ENCODE data around the gene ZNF674. TPM values are rescaled to one million over a fixed set of nuclear protein-coding genes. Genes with fewer than 3 reads are reported as not detected.
"Not testable (repeated sequence)": the region's sequence is repeated elsewhere in the genome, so short reads cannot be mapped to it uniquely, and the experiment has no call there.

The ZNF674 gene
- total RNA-seq, 2 experiments from 2014 or later = 3.2 to 4.1 TPM

DNA sequence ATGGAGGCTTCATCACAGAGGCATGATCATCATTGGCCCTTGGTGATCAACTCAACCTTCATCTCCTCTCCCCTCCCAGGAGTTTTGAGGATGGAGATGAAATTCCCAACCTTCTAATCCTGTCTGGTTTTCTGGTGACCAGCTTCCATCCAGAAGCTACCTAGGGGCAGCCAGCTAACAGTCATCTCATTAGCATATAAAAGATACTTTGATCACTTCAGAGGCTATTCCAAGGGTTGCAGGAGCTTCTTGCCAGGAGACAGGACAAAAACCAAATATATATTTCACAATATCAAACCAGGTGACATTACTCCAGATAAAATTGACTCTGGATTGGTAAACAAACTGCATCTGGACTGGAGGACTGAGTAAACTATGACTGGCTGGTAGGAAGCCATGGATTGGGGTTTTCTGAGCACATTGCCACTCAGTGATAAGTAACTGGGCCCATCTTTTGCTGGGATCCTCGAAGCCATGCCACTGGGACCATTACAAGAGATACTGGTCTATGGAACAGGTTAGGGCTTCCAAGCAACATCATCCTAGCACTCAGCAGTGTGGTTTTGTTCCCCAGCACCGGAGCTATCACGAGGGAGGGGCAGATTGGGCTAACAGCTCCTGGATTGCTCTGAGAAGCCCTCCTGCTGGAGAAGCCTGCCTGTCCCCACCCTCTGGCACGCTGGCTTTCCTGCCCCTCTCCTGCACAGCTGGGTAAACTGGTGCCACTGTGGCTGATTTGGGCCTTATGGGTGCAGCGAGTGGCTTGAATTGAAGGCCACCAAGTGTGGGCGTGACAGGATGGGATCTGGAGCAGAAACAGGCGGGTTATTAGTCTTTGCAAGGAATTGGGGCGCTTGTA lies 84.2 kb downstream of the ZNF674 start:
- peak overlapping the region; percentile 79 for H3K27ac Mint-ChIP-seq
- H3K36me3 Mint-ChIP-seq (ENCODE audit: low read depth) = peaks cover 38% of the 10 kb centered on the region
- H3K4me3 Mint-ChIP-seq; H3K27me3 Mint-ChIP-seq (ENCODE audit: low read depth); ATAC-seq; DNase-seq; POLR2A ChIA-PET; H3K9me3 Mint-ChIP-seq (ENCODE audit: insufficient read depth): not testable (repeated sequence)
- CTCF ChIA-PET = interaction anchor here (1.2 kb wide), 1 partner anchor 83 kb away, joined by 3 read pairs; no protein-coding TSS in a partner anchor
- peaks cover 29% of the 10 kb centered on the region for H3K4me1 Mint-ChIP-seq (ENCODE audit: low read depth)

DNA sequence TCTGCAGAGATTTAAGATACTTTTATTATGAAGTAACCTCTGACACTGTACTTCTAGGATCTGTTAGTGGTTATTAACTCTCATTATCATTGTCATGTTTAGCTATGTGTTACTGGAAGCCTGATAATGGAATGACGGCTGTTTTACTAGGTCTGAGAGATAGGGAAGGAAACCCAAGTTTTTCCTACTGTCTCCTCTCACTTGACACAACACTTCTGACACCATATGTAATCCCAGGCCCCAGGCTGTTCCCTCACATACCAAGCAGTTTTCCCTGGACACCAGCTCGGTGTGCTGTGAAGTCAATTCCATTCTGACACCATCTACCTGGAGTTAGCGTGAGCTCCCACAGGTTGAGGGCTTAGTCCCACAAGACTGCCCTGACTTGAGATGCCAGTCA lies 85.6 kb downstream of the ZNF674 start:
- H3K36me3 Mint-ChIP-seq (ENCODE audit: low read depth) = peaks cover 36% of the 10 kb centered on the region
- H3K4me1 Mint-ChIP-seq (ENCODE audit: low read depth) = peaks cover 29% of the 10 kb centered on the region
- DNase-seq (no peak), ATAC-seq (no peak)
- no peak overlapping the region for H3K27ac Mint-ChIP-seq
- no peaks in the 10 kb centered on the region for H3K27me3 Mint-ChIP-seq (ENCODE audit: low read depth)
- no peaks in the 10 kb centered on the region for H3K9me3 Mint-ChIP-seq (ENCODE audit: insufficient read depth)
- ChIA-PET POLR2A (no interaction called here), CTCF (interaction anchor here (1.0 kb wide), 1 partner anchor 12 kb away, joined by 4 read pairs; no protein-coding TSS in a partner anchor)
- H3K4me3 Mint-ChIP-seq = no peak overlapping the region

DNA sequence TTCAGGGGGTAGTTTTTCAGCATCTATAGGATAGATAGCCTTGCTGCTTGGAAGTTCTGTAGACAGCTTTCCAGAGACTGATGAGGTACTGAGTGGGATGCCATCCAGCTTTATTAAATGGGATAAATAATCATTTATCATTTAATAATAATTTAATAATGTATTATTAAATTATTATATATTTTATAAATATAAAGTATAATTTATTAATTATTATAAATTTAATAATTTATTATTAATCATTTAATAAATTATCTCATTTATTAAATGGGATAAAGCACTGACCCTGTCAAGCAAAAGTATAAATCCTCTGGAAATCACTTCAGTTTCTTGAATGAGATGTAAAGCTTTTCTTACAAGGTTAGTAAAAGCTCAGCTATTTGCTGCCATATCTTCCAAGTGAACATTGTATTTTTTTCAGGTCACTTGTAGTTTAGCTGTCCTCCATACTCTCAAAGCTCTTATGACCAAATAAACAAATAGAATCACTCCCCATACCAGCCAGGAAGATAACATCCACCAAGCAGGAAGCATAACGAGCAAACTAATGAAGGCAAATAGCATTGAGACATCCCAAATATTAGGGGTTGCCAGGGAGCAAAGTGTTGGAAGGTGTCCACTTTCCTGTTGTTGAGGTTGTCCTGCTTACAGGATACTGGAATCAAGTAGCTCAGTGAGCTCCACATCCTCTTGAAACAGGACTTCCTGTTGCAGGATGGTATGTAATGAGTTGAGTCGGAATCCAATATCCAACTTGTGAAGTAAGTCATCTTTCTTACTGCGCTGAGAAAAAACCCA lies 88.9 kb downstream of the ZNF674 start:
- H3K27ac Mint-ChIP-seq = no peak overlapping the region
- no peak for ATAC-seq
- ChIA-PET CTCF (interaction anchor here (1.4 kb wide), 1 partner anchor 88 kb away, joined by 3 read pairs; no protein-coding TSS in a partner anchor), POLR2A (no interaction called here)
- no peaks in the 10 kb centered on the region for H3K9me3 Mint-ChIP-seq (ENCODE audit: insufficient read depth)
- H3K27me3 Mint-ChIP-seq (ENCODE audit: low read depth) = no peaks in the 10 kb centered on the region
- no peak for DNase-seq
- no peak overlapping the region for H3K4me3 Mint-ChIP-seq
- peaks cover 11% of the 10 kb centered on the region for H3K4me1 Mint-ChIP-seq (ENCODE audit: low read depth)
- H3K36me3 Mint-ChIP-seq (ENCODE audit: low read depth) = peaks cover 37% of the 10 kb centered on the region

Other genes starting within 250 kb of the ZNF674 start
- 1 to 10 TPM; 5.4 to 6.5 TPM for gene CHST7, start 28.3 kb upstream of the ZNF674 start, total RNA-seq
- 1 to 10 TPM; 3.3 to 3.8 TPM for gene SLC9A7, start 213.7 kb upstream of the ZNF674 start, total RNA-seq